BLaER1 treated with 17β-estradiol and CSF1 and Interleukin-3, amounts not matched to agents 10 nM and 100 nM (cell line): Measurements from ENCODE around the gene ZNF462.

Experiments used
- H3K27ac ChIP-seq, 11 experiments: shearing (Covaris generic); formaldehyde crosslinking; 2 replicates each; pipeline ENCODE4 v1.8.1; 2022
- H3K27me3 ChIP-seq, 11 experiments: shearing (Covaris generic); formaldehyde crosslinking; 2 replicates each; pipeline ENCODE4 v1.8.1; 2022
- H3K36me3 ChIP-seq, 11 experiments: shearing (Covaris generic); formaldehyde crosslinking; 2 replicates each; pipeline ENCODE4 v1.8.1; 2022
- H3K4me1 ChIP-seq, 10 experiments: shearing (Covaris generic); formaldehyde crosslinking; 2 replicates each; pipeline ENCODE4 v1.8.1; 2022
- H3K4me2 ChIP-seq, 11 experiments: shearing (Covaris generic); formaldehyde crosslinking; 2 replicates each; pipeline ENCODE4 v1.8.1; 2022
- H3K4me3 ChIP-seq, 10 experiments: shearing (Covaris generic); formaldehyde crosslinking; 2 replicates each; pipeline ENCODE4 v1.8.1; 2022
- H3K9ac ChIP-seq, 11 experiments: shearing (Covaris generic); formaldehyde crosslinking; 2 replicates each; pipeline ENCODE4 v1.8.1; 2022
- H3K9me3 ChIP-seq, 11 experiments: shearing (Covaris generic); formaldehyde crosslinking; replicated peaks in 1 of 11; 2 replicates each; pipeline ENCODE4 v1.8.1; 2022
- H4K20me1 ChIP-seq, 11 experiments: shearing (Covaris generic); formaldehyde crosslinking; 2 replicates each; pipeline ENCODE4 v1.8.1; 2022
- Cebpa-rat ChIP-seq, 11 experiments: shearing (Covaris generic); IDR thresholded peaks; 2 replicates each; pipeline ENCODE4 v1.8.1; 2022

Gene ZNF462

DNA sequence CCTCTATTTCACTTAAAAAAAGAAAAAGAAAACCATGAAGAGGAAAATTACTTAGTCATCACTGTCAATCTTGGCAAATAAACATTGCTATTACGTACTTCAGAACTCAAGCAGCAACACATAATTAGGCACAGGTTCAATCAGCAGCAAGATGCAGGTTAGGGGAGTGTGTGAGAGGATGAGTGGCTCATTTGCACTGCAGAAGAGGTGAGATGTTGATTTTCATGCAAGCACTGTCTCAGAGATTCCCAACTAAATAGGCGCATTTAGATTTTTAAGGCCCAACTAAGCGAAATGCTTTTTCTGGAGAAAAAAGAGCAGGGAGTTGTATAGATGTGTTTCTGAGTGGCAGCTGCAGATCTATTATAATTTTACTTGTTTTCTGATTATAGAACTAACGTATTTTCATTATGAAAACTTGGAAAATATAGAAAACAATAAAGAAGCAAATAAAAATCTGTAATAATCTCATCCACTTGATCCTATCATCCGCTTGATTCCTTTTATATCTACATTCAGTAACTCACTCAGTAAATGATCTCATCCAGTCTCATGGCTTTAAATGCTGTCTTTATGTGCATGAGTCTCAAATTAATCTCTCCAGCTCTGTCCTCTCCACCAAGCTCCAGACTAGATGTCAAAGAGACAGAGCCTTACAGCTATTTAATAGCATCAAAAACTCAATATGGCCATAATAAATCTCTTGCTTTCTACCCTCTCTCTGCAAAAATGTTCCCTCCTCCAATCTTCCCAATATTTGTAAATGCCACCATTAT, 162.5 kb downstream of the ZNF462 start:
- TF ChIP-seq Cebpa-rat (IDR thresholded peaks at IDR 0.05), result no peak
- Histone ChIP-seq H3K27ac (peak overlapping the region in 2 of 11 experiments; percentile 15 to 25; a peak in 2 of 22 replicates), H3K9me3 (peaks cover 0 to 15% (median 4%) of the 10 kb centered on the region in 11 experiments; a peak in 7 of 22 replicates), H3K4me3 (no peak overlapping the region), H3K4me1 (peaks cover 13 to 42% (median 32%) of the 10 kb centered on the region in 10 experiments), H4K20me1 (no peaks in the 10 kb centered on the region), H3K9ac (peak overlapping the region in 1 of 11 experiments; percentile 15; a peak in 1 of 22 replicates), H3K27me3 (no peaks in the 10 kb centered on the region), H3K4me2 (peak overlapping the region in 10 of 11 experiments; percentile 48 to 77 (median 68); a peak in 18 of 22 replicates), H3K36me3 (no peaks in the 10 kb centered on the region)

GRCh38 chr9:107029146-107029545, 166.2 kb downstream of the ZNF462 start:
- Histone ChIP-seq H4K20me1 (no peaks in the 10 kb centered on the region), H3K4me1 (peaks cover 10 to 30% (median 23%) of the 10 kb centered on the region in 10 experiments), H3K9me3 (peaks cover 11 to 36% (median 20%) of the 10 kb centered on the region in 11 experiments; a peak in 21 of 22 replicates), H3K36me3 (no peaks in the 10 kb centered on the region), H3K4me2 (no peak overlapping the region), H3K4me3 (no peak overlapping the region), H3K27me3 (no peaks in the 10 kb centered on the region), H3K9ac (no peak overlapping the region), H3K27ac (no peak overlapping the region)
- no peak for TF ChIP-seq Cebpa-rat (IDR thresholded peaks at IDR 0.05)

DNA sequence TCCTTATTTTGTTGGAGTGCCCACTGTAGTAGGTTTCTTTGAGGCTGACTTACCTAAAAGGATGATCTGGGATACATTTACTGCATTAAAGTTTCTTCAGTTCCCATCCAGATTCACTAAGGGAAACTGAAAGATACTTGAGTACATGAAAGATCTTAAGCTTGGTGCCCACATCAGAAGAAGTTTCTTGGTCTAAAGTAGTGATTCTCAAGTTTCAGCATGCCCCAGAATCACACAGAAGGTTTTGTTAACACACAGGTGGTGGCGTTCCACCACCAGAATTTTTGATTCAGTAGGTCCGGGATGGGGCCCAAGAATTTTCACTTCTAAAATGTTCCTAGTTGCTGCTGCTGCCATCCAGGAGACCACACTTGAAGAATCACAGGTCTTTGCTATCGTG, 171.0 kb downstream of the ZNF462 start:
- Histone ChIP-seq H3K4me2 (peak overlapping the region in 1 of 11 experiments; percentile 8; a peak in 1 of 22 replicates), H3K27ac (no peak overlapping the region), H3K27me3 (no peaks in the 10 kb centered on the region), H3K4me1 (peaks cover under 1 to 35% (median 22%) of the 10 kb centered on the region in 10 experiments; a peak in 17 of 20 replicates), H3K36me3 (no peaks in the 10 kb centered on the region), H3K4me3 (no peak overlapping the region), H3K9me3 (peaks cover 11 to 28% (median 19%) of the 10 kb centered on the region in 11 experiments; a peak in 21 of 22 replicates), H3K9ac (no peak overlapping the region), H4K20me1 (no peaks in the 10 kb centered on the region)
- TF ChIP-seq Cebpa-rat (IDR thresholded peaks at IDR 0.05), result no peak

GRCh38 chr9:107034831-107035230, 171.9 kb downstream of the ZNF462 start:
- no peak for TF ChIP-seq Cebpa-rat (IDR thresholded peaks at IDR 0.05)
- no peaks in the 10 kb centered on the region for H3K27me3 ChIP-seq
- no peak overlapping the region for H3K9ac ChIP-seq
- peaks cover 9 to 43% (median 31%) of the 10 kb centered on the region in 10 experiments; a peak in 19 of 20 replicates for H3K4me1 ChIP-seq
- no peaks in the 10 kb centered on the region for H3K36me3 ChIP-seq
- no peaks in the 10 kb centered on the region for H4K20me1 ChIP-seq
- no peak overlapping the region for H3K27ac ChIP-seq
- no peak overlapping the region for H3K4me3 ChIP-seq
- H3K9me3 ChIP-seq, result peaks cover 11 to 24% (median 19%) of the 10 kb centered on the region in 11 experiments; a peak in 21 of 22 replicates
- H3K4me2 ChIP-seq, result peak overlapping the region in 4 of 11 experiments; percentile 7 to 20 (median 9); a peak in 5 of 22 replicates

DNA sequence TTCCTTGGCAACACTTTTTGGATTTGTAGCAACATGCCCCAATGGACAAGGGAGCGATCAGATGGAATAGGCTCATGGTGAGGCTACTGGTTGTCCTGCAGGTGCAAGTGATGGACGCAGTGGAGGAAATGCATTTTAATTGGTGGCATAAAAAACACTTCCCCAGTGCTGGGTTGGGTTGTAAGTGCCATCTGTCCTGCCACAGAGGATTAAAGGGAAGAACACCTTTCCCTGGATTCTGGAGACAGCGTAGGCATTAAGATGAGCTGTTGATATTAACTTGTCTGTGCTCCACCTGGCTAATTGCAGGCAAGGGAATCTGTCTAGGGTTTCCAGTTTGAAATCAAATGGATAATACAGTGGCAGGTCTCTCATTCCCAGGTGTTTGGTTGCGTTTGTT, 173.4 kb downstream of the ZNF462 start:
- Histone ChIP-seq H3K9me3 (peaks cover 11 to 24% (median 19%) of the 10 kb centered on the region in 11 experiments; a peak in 21 of 22 replicates), H3K4me3 (no peak overlapping the region), H3K27ac (no peak overlapping the region), H3K9ac (no peak overlapping the region), H4K20me1 (no peaks in the 10 kb centered on the region), H3K4me1 (peaks cover 13 to 56% (median 44%) of the 10 kb centered on the region in 10 experiments; a peak in 19 of 20 replicates), H3K36me3 (no peaks in the 10 kb centered on the region), H3K4me2 (no peak overlapping the region), H3K27me3 (no peaks in the 10 kb centered on the region)
- TF ChIP-seq Cebpa-rat (IDR thresholded peaks at IDR 0.05), result no peak

GRCh38 chr9:107039542-107039941, 176.6 kb downstream of the ZNF462 start:
- H3K4me1 ChIP-seq, result peaks cover 13 to 57% (median 40%) of the 10 kb centered on the region in 10 experiments; a peak in 19 of 20 replicates
- peak in 4 of 11 experiments; percentile 53 to 85 (median 69); a peak in 6 of 22 replicates for TF ChIP-seq Cebpa-rat (IDR thresholded peaks at IDR 0.05)
- H3K4me2 ChIP-seq, result peak overlapping the region; percentile 28 to 77 (median 61)

DNA sequence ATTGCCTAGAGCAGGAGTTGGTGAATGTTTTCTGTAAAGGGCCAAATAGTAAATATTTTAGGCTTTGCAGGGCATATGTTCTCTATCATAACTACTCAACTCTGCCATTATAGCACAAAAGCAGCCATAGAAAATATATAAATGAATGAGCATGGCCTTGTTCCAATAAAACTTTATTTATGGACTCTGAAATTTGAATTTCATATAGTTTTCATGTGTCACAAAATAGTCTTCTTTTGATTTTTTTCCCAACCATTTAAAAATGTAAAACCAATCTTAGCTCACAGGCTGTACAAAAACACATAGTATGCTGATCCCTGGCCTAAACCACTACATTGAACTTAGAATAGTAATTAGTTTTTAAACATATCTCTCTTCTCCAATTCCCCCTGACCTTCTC, 179.6 kb downstream of the ZNF462 start:
- Histone ChIP-seq H3K27me3 (no peaks in the 10 kb centered on the region), H3K9ac (no peak overlapping the region), H3K27ac (no peak overlapping the region), H3K4me1 (peaks cover 10 to 44% (median 34%) of the 10 kb centered on the region in 10 experiments; a peak in 19 of 20 replicates), H3K9me3 (no peaks in the 10 kb centered on the region; a peak in 1 of 22 replicates), H4K20me1 (no peaks in the 10 kb centered on the region), H3K36me3 (no peaks in the 10 kb centered on the region), H3K4me3 (no peak overlapping the region), H3K4me2 (peak overlapping the region in 7 of 11 experiments; percentile 15 to 77 (median 30); a peak in 9 of 22 replicates)
- no peak for TF ChIP-seq Cebpa-rat (IDR thresholded peaks at IDR 0.05)

More at GRCh38 chr9:107039542-107039941, 176.6 kb downstream of the ZNF462 start:
- no peaks in the 10 kb centered on the region for H4K20me1 ChIP-seq
- peak overlapping the region in 3 of 11 experiments; percentile 32 to 56 (median 52); a peak in 4 of 22 replicates for H3K9ac ChIP-seq
- H3K27ac ChIP-seq, result peak overlapping the region in 5 of 11 experiments; percentile 16 to 76 (median 66); a peak in 8 of 22 replicates
- no peaks in the 10 kb centered on the region for H3K9me3 ChIP-seq
- H3K27me3 ChIP-seq, result no peaks in the 10 kb centered on the region
- H3K36me3 ChIP-seq, result no peaks in the 10 kb centered on the region
- no peak overlapping the region for H3K4me3 ChIP-seq

- Histone ChIP-seq H3K4me1 (peaks cover 10 to 36% (median 27%) of the 10 kb centered on the region in 10 experiments; a peak in 19 of 20 replicates), H3K9me3 (no peaks in the 10 kb centered on the region; a peak in 1 of 22 replicates), H3K4me3 (no peak overlapping the region), H3K27me3 (no peaks in the 10 kb centered on the region), H3K4me2 (no peak overlapping the region), H3K36me3 (no peaks in the 10 kb centered on the region), H3K9ac (no peak overlapping the region), H4K20me1 (no peaks in the 10 kb centered on the region), H3K27ac (no peak overlapping the region)
- no peak for TF ChIP-seq Cebpa-rat (IDR thresholded peaks at IDR 0.05)
Observed at GRCh38 chr9:107043886-107044285, 180.9 kb downstream of the ZNF462 start.

GRCh38 chr9:107044872-107045271, 181.9 kb downstream of the ZNF462 start:
- no peaks in the 10 kb centered on the region for H4K20me1 ChIP-seq
- H3K27me3 ChIP-seq, result no peaks in the 10 kb centered on the region
- H3K9me3 ChIP-seq, result no peaks in the 10 kb centered on the region; a peak in 1 of 22 replicates
- H3K4me1 ChIP-seq, result peaks cover 3 to 26% (median 17%) of the 10 kb centered on the region in 10 experiments; a peak in 19 of 20 replicates
- H3K4me2 ChIP-seq, result no peak overlapping the region
- no peak overlapping the region for H3K27ac ChIP-seq
- no peak for TF ChIP-seq Cebpa-rat (IDR thresholded peaks at IDR 0.05)
- no peak overlapping the region for H3K4me3 ChIP-seq
- no peaks in the 10 kb centered on the region for H3K36me3 ChIP-seq
- H3K9ac ChIP-seq, result no peak overlapping the region
